Measurements from ENCODE around the gene TPM4. TPM values are rescaled to one million over a fixed set of nuclear protein-coding genes. Genes with fewer than 3 reads are reported as not detected.

TPM4 gene
- polyA plus RNA-seq, 2 donors, result 350 to 439 TPM

- Histone ChIP-seq H3K27me3 (ENCODE audit: control insufficient read depth in 1 of 2, insufficient read depth in 2 of 2, low read length in 2 of 2) (no peaks in the 10 kb centered on the region), H3K4me1 (ENCODE audit: control insufficient read depth in 2 of 2, insufficient read depth in 2 of 2, low read length in 1 of 2) (peaks cover 0 to 12% of the 10 kb centered on the region in 2 donors), H3K27ac (ENCODE audit: low read depth in 2 of 2, low read length in 1 of 2) (no peak overlapping the region), H3K36me3 (ENCODE audit: control insufficient read depth in 2 of 2, insufficient read depth in 2 of 2, low read length in 1 of 2) (no peaks in the 10 kb centered on the region), H3K4me3 (ENCODE audit: low read depth in 1 of 2, low read length in 2 of 2) (no peak overlapping the region), H3K9me3 (ENCODE audit: control insufficient read depth in 2 of 2, insufficient read depth in 1 of 2, low read depth in 1 of 2, low read length in 1 of 2) (no peaks in the 10 kb centered on the region)
- 52 to 60% methylated on average over 1 of the region's 1 CpG for WGBS, 2 donors
Observed at GRCh38 chr19:16144216-16144581, 67.9 kb downstream of the TPM4 start.

- Histone ChIP-seq H3K9me3 (ENCODE audit: control insufficient read depth in 2 of 2, insufficient read depth in 1 of 2, low read depth in 1 of 2, low read length in 1 of 2) (no peaks in the 10 kb centered on the region), H3K4me1 (ENCODE audit: control insufficient read depth in 2 of 2, insufficient read depth in 2 of 2, low read length in 1 of 2) (peaks cover 0 to 12% of the 10 kb centered on the region in 2 donors), H3K27ac (ENCODE audit: low read depth in 2 of 2, low read length in 1 of 2) (no peak overlapping the region), H3K4me3 (ENCODE audit: low read depth in 1 of 2, low read length in 2 of 2) (no peak overlapping the region), H3K27me3 (ENCODE audit: control insufficient read depth in 1 of 2, insufficient read depth in 2 of 2, low read length in 2 of 2) (no peaks in the 10 kb centered on the region), H3K36me3 (ENCODE audit: control insufficient read depth in 2 of 2, insufficient read depth in 2 of 2, low read length in 1 of 2) (no peaks in the 10 kb centered on the region)
- WGBS, 2 donors, result 64 to 79% methylated on average over 5 of the region's 5 CpGs
Observed at GRCh38 chr19:16146112-16146511, 69.8 kb downstream of the TPM4 start.

- H3K9me3 ChIP-seq (ENCODE audit: control insufficient read depth in 2 of 2, insufficient read depth in 1 of 2, low read depth in 1 of 2, low read length in 1 of 2), result no peaks in the 10 kb centered on the region
- WGBS, 2 donors, result 63 to 72% methylated on average over 8 of the region's 8 CpGs
- no peak overlapping the region for H3K4me3 ChIP-seq (ENCODE audit: low read depth in 1 of 2, low read length in 2 of 2)
- no peak overlapping the region for H3K27ac ChIP-seq (ENCODE audit: low read depth in 2 of 2, low read length in 1 of 2)
- no peaks in the 10 kb centered on the region for H3K27me3 ChIP-seq (ENCODE audit: control insufficient read depth in 1 of 2, insufficient read depth in 2 of 2, low read length in 2 of 2)
- no peaks in the 10 kb centered on the region for H3K36me3 ChIP-seq (ENCODE audit: control insufficient read depth in 2 of 2, insufficient read depth in 2 of 2, low read length in 1 of 2)
- H3K4me1 ChIP-seq (ENCODE audit: control insufficient read depth in 2 of 2, insufficient read depth in 2 of 2, low read length in 1 of 2), result peaks cover 0 to 7% of the 10 kb centered on the region in 2 donors
Observed at GRCh38 chr19:16148443-16149229, 72.3 kb downstream of the TPM4 start.

Other genes starting within 250 kb of the TPM4 start
- under 1 TPM; 0.01 to 0.08 TPM for gene CYP4F2, start 178.4 kb upstream of the TPM4 start, polyA plus RNA-seq
- gene CYP4F11, start 142.0 kb upstream of the TPM4 start, polyA plus RNA-seq, result 10 to 100 TPM in 1 of 2 donors, 1 to 10 TPM in 1; 4.9 to 11.9 TPM
- gene OR10H4, start 127.5 kb upstream of the TPM4 start, polyA plus RNA-seq, result not detected
- gene RAB8A, start 35.4 kb downstream of the TPM4 start, polyA plus RNA-seq, result 10 to 100 TPM; 24.9 to 34.1 TPM
- under 1 TPM; 0.47 to 0.86 TPM for gene HSH2D, start 67.2 kb downstream of the TPM4 start, polyA plus RNA-seq
- not detected for gene CIB3, start 97.0 kb downstream of the TPM4 start, polyA plus RNA-seq
- gene FAM32A, start 108.9 kb downstream of the TPM4 start, polyA plus RNA-seq, result 10 to 100 TPM; 63.0 to 68.5 TPM
- 10 to 100 TPM; 16.7 to 29.9 TPM for gene AP1M1, start 121.4 kb downstream of the TPM4 start, polyA plus RNA-seq
- 10 to 100 TPM in 1 of 2 donors, 1 to 10 TPM in 1; 2.4 to 12.1 TPM for gene KLF2, start 248.3 kb downstream of the TPM4 start, polyA plus RNA-seq

Measured in esophagus (tissue), 2 donors.